Esophagus squamous epithelium (tissue), 5 donors: ENCODE measurements around the gene ARL8B. TPM values are rescaled to one million over a fixed set of nuclear protein-coding genes. Genes with fewer than 3 reads are reported as not detected.

Source experiments
- DNase-seq: peaks from one replicate; lab custom pipeline; 2025; lab: John Stamatoyannopoulos, UW
- H3K27ac ChIP-seq, 4 donors: fragments of 200-600 bp; sonication (generic); one replicate each; pipeline ENCODE4 v1.5.1; 2016 to 2019; ENCODE audit warnings: mild to moderate bottlenecking in 1 of 4
- H3K27me3 ChIP-seq, 4 donors: fragments of 200-600 bp; sonication (generic); 1 replicate in 3 of 4; 2 replicates in 1 of 4; pipeline versions ENCODE4 v1.5.1 to v1.6.0; 2017 to 2021; ENCODE audit warnings: antibody characterized with exemption in 1 of 4
- H3K36me3 ChIP-seq, 3 donors: fragments of 200-600 bp; sonication (generic); one replicate each; pipeline ENCODE4 v1.5.1; 2016 to 2019
- H3K4me1 ChIP-seq, 3 donors: fragments of 200-600 bp; sonication (generic); one replicate each; pipeline ENCODE4 v1.5.1; 2017 to 2019
- H3K4me3 ChIP-seq, 4 donors: fragments of 200-600 bp; sonication (generic); 1 replicate in 3 of 4; 2 replicates in 1 of 4; pipeline ENCODE4 v1.5.1; 2016 to 2019; ENCODE audit warnings: mild to moderate bottlenecking in 2 of 4, moderate library complexity in 1 of 4
- H3K9me3 ChIP-seq, 3 donors: fragments of 200-600 bp; sonication (generic); one replicate each; pipeline ENCODE4 v1.5.1; 2016 to 2019
- CTCF ChIP-seq, 6 experiments: fragments of 450-650 bp in 4 of 6; fragments of 200-600 bp in 2 of 6; sonication (generic) in 2 of 6; IDR thresholded peaks; one replicate each; pipeline ENCODE4 v1.5.1; 2016 to 2019; ENCODE audit warnings: antibody characterized with exemption in 6 of 6, mild to moderate bottlenecking in 4 of 6, moderate library complexity in 4 of 6
- POLR2A ChIP-seq, 4 donors: fragments of 450-650 bp; IDR thresholded peaks; one replicate each; pipeline ENCODE4 v1.6.1; 2017; ENCODE audit warnings: antibody characterized with exemption in 4 of 4, mild to moderate bottlenecking in 4 of 4, moderate library complexity in 3 of 4
- WGBS, 2 donors: methylation state at CpG; one replicate each; pipeline ENCODE4 v1.1.5; 2018; 5-methylcytosine and 5-hydroxymethylcytosine counted together
- intact Hi-C: fragments of 100-400 bp; cut with DNase I; formaldehyde crosslinking; loops from one replicate; pipeline ENCODE4 v1.15.0; 2022
- total RNA-seq, 4 donors: library from RNA; depleted of rRNA; stranded (reverse); fragments of >200 nt; gene quantifications; one replicate each; pipeline ENCODE4 v1.1.0, GENCODE V29; 2016
- donor health status: DM: yes; HTN: yes; CAD: no.

Gene ARL8B
- total RNA-seq, 4 donors from 2014 or later: 42.9 to 71.9 (median 51.7) TPM

DNA sequence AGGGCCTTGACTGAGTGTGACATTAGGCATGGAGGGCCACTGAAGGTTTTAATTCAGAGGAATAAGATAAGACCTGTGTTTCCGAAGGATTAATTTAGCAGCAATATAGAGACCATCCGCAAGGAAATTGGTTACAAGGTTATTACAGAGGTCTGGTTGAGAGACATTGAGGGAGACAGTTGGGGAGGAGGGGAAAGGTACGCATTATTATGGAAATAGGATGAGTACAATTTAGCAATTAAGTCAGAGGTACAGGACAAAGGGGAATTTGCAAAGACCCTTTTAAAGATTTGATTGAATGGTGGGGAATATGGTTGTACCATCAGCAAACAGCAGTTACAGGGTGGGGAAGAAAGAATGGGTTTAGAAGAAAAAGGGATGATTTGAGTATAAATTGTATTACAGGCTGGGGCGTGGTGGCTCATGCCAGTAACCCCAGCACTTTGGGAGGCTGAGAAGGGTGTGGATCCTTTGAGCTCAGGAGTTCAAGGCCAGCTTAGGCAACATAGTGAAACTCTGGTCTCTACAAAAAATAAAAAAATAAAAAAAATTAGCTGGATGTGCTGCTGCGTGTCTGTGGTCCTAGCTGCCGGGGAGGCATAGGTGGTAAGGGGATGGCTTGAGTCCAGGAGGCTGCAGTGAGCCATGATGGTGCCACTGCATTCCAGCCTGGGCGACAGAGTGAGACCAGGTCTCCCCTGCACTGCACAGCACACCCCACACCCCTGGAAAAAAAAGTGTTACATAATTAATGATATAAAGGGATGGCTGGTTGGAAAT lies 11.3 kb downstream of the ARL8B start:
- Histone ChIP-seq H3K4me1 (peaks cover 10 to 75% (median 31%) of the 10 kb centered on the region in 3 donors), H3K9me3 (no peaks in the 10 kb centered on the region), H3K36me3 (peaks cover 0 to 29% (median 0%) of the 10 kb centered on the region in 3 donors), H3K4me3 (no peak overlapping the region), H3K27ac (no peak overlapping the region), H3K27me3 (no peaks in the 10 kb centered on the region)
- WGBS, 2 donors: 83 to 87% methylated on average over 7 of the region's 7 CpGs
- no peak for DNase-seq
- TF ChIP-seq CTCF (IDR thresholded peaks at IDR 0.05) (no peak), POLR2A (IDR thresholded peaks at IDR 0.05) (no peak)
- intact Hi-C loops: no loop called here

GRCh38 chr3:5134019-5134391 lies 11.9 kb downstream of the ARL8B start:
- no peak for TF ChIP-seq CTCF (IDR thresholded peaks at IDR 0.05)
- TF ChIP-seq POLR2A (IDR thresholded peaks at IDR 0.05): no peak

GRCh38 chr3:5134499-5134898 lies 12.4 kb downstream of the ARL8B start:
- Histone ChIP-seq H3K27me3 (no peaks in the 10 kb centered on the region), H3K36me3 (peaks cover 0 to 26% (median 0%) of the 10 kb centered on the region in 3 donors), H3K4me3 (no peak overlapping the region), H3K9me3 (no peaks in the 10 kb centered on the region), H3K4me1 (peaks cover 10 to 84% (median 40%) of the 10 kb centered on the region in 3 donors), H3K27ac (no peak overlapping the region)
- TF ChIP-seq POLR2A (IDR thresholded peaks at IDR 0.05): no peak
- no peak for TF ChIP-seq CTCF (IDR thresholded peaks at IDR 0.05)
- WGBS, 2 donors: 84 to 92% methylated on average over 3 of the region's 3 CpGs
- DNase-seq: no peak
- intact Hi-C loops: no loop called here

More at GRCh38 chr3:5134019-5134391, 11.9 kb downstream of the ARL8B start:
- WGBS, 2 donors: 72 to 87% methylated on average over 3 of the region's 3 CpGs
- Histone ChIP-seq H3K4me3 (no peak overlapping the region), H3K36me3 (peaks cover 0 to 28% (median 0%) of the 10 kb centered on the region in 3 donors), H3K27ac (no peak overlapping the region), H3K4me1 (peaks cover 10 to 80% (median 35%) of the 10 kb centered on the region in 3 donors), H3K9me3 (no peaks in the 10 kb centered on the region), H3K27me3 (no peaks in the 10 kb centered on the region)
- DNase-seq: no peak
- intact Hi-C loops: no loop called here

DNA sequence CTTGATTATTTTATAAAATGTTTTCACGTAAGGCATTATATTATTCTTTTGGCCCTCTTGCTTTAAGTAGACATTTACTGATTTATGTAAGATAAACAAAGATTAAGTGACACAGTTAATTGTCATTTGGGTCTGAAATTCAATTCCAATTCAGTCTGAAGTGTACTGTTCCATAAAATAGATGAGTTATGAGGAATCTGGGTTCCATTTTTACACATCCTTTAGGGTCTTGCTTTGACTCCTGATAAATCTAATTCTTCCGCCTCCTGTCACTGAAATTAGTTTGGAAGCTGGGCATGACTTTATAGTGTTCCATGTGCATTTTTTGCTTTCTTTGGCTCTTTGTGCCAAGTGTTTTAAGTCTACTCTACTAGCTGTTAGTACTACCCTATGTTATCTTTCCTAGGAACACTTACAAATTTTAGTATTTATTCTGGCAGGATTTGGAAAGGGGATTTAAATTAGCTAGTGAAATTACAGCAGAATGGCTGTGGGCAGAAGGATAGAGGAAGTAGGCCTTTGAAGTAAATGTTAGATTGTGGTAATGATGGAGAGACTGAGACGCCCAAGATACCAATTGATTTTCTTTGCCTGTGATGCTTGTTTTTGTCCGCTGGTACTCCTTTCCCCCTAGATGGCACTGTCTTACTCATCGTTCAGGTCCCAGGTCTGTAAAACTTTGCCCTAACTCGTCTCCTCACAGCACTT lies 14.3 kb downstream of the ARL8B start:
- Histone ChIP-seq H3K36me3 (peaks cover 0 to 17% (median 0%) of the 10 kb centered on the region in 3 donors), H3K27me3 (no peaks in the 10 kb centered on the region), H3K9me3 (no peaks in the 10 kb centered on the region), H3K27ac (peak overlapping the region in 3 of 4 donors; percentile 12 to 77 (median 70)), H3K4me3 (no peak overlapping the region), H3K4me1 (peaks cover 10 to 91% (median 44%) of the 10 kb centered on the region in 3 donors)
- TF ChIP-seq POLR2A (IDR thresholded peaks at IDR 0.05): no peak
- TF ChIP-seq CTCF (IDR thresholded peaks at IDR 0.05): peak in 5 of 6 experiments; percentile 4 to 37 (median 36)
- DNase-seq: no peak
- intact Hi-C loops: no loop called here
- 38 to 43% methylated on average over 6 of the region's 6 CpGs for WGBS, 2 donors
